WTC11 (cell line): Measurements from ENCODE around the gene DCP1A. TPM values are rescaled to one million over a fixed set of nuclear protein-coding genes. Genes with fewer than 3 reads are reported as not detected.
A peak's percentile ranks its signal among the peaks of the same experiment; 100 is the strongest.

Experiments used
- ATF3 ChIP-seq: sonication (generic); formaldehyde crosslinking; conservative IDR thresholded peaks from 2 replicates; pipeline ENCODE4 v1.8.1; 2022; ENCODE audit warnings: mild to moderate bottlenecking, missing genetic modification reagents
- CREB1 ChIP-seq: sonication (generic); formaldehyde crosslinking; IDR thresholded peaks from 2 replicates; pipeline ENCODE4 v1.8.0; 2023; ENCODE audit warnings: mild to moderate bottlenecking, missing genetic modification reagents
- CTCF ChIP-seq: fragments of 200-600 bp; IDR thresholded peaks from 2 replicates; pipeline ENCODE4 v1.8.0; 2022; ENCODE audit warnings: antibody characterized with exemption
- E2F4 ChIP-seq: sonication (generic); formaldehyde crosslinking; IDR thresholded peaks from 2 replicates; pipeline ENCODE4 v1.8.1; 2022; ENCODE audit warnings: low read depth, mild to moderate bottlenecking, moderate library complexity, missing genetic modification reagents, borderline replicate concordance
- ETV6 ChIP-seq: sonication (generic); formaldehyde crosslinking; IDR thresholded peaks from 2 replicates; pipeline ENCODE4 v1.8.1; 2022; ENCODE audit warnings: mild to moderate bottlenecking, missing genetic modification reagents
- FOXJ3 ChIP-seq: sonication (generic); formaldehyde crosslinking; IDR thresholded peaks from 2 replicates; pipeline ENCODE4 v1.9.0; 2021; ENCODE audit warnings: missing genetic modification reagents, mild to moderate bottlenecking, borderline replicate concordance
- GRHL2 ChIP-seq: fragments of 250-450 bp; sonication (Bioruptor Pico); IDR thresholded peaks from 2 replicates; pipeline ENCODE4 v1.8.0; 2022; ENCODE audit warnings: mild to moderate bottlenecking, moderate library complexity; ENCODE audit not compliant: insufficient replicate concordance, severe bottlenecking
- GTF2I ChIP-seq: fragments of 250-450 bp; sonication (Bioruptor Pico); conservative IDR thresholded peaks from 2 replicates; pipeline ENCODE4 v1.4.0; 2021; ENCODE audit warnings: mild to moderate bottlenecking
- JAZF1 ChIP-seq: fragments of 250-450 bp; sonication (Bioruptor Pico); IDR thresholded peaks from 2 replicates; pipeline ENCODE4 v1.9.0; 2021; ENCODE audit warnings: moderate library complexity, mild to moderate bottlenecking, inconsistent platforms
- MLX ChIP-seq: sonication (generic); formaldehyde crosslinking; IDR thresholded peaks from 2 replicates; pipeline ENCODE4 v1.8.1; 2023; ENCODE audit warnings: mild to moderate bottlenecking, missing genetic modification reagents, moderate library complexity
- NR3C1 ChIP-seq: sonication (generic); formaldehyde crosslinking; conservative IDR thresholded peaks from 2 replicates; pipeline ENCODE4 v1.8.1; 2023; ENCODE audit warnings: low read depth, mild to moderate bottlenecking, missing genetic modification reagents
- SMAD3 ChIP-seq: sonication (generic); formaldehyde crosslinking; IDR thresholded peaks from 2 replicates; pipeline ENCODE4 v1.8.0; 2022; ENCODE audit warnings: missing genetic modification reagents, mild to moderate bottlenecking, borderline replicate concordance
- TEAD4 ChIP-seq: sonication (generic); formaldehyde crosslinking; IDR thresholded peaks from 2 replicates; pipeline ENCODE4 v1.8.0; 2022; ENCODE audit warnings: mild to moderate bottlenecking, missing genetic modification reagents
- USF2 ChIP-seq: sonication (generic); formaldehyde crosslinking; IDR thresholded peaks from 2 replicates; pipeline ENCODE4 v1.8.1; 2023; ENCODE audit warnings: mild to moderate bottlenecking, missing genetic modification reagents, moderate library complexity
- ZNF263 ChIP-seq: sonication (generic); formaldehyde crosslinking; IDR thresholded peaks from 2 replicates; pipeline ENCODE4 v1.8.1; 2022; ENCODE audit warnings: low read depth, mild to moderate bottlenecking, moderate library complexity, missing genetic modification reagents
- ZNF396 ChIP-seq: fragments of 250-450 bp; sonication (Bioruptor Pico); IDR thresholded peaks from 2 replicates; pipeline ENCODE4 v1.8.0; 2021; ENCODE audit warnings: mild to moderate bottlenecking, moderate library complexity, borderline replicate concordance
- ZNF416 ChIP-seq: fragments of 250-450 bp; sonication (Bioruptor Pico); IDR thresholded peaks from 2 replicates; pipeline ENCODE4 v1.9.0; 2021; ENCODE audit warnings: mild to moderate bottlenecking, inconsistent platforms
- ZNF423 ChIP-seq: fragments of 250-450 bp; sonication (Bioruptor Pico); IDR thresholded peaks from 2 replicates; pipeline ENCODE4 v2.1.2; 2022; ENCODE audit warnings: mild to moderate bottlenecking, moderate library complexity
- ZNF425 ChIP-seq: fragments of 250-450 bp; sonication (Bioruptor Pico); conservative IDR thresholded peaks from 2 replicates; pipeline ENCODE4 v1.9.0; 2021; ENCODE audit warnings: mild to moderate bottlenecking
- total RNA-seq: library from RNA; stranded (reverse); gene quantifications from 3 replicates; pipeline ENCODE4 v1.2.3, GENCODE V29; 2021
- TF ChIP-seq, protein P1 (sequence below): sonication (generic); formaldehyde crosslinking; IDR thresholded peaks from 2 replicates; pipeline ENCODE4 v1.8.0; 2023; ENCODE audit warnings: mild to moderate bottlenecking, missing genetic modification reagents
- TF ChIP-seq, protein P2 (sequence below): fragments of 250-450 bp; sonication (Bioruptor Pico); IDR thresholded peaks from 2 replicates; pipeline ENCODE4 v1.9.0; 2021; ENCODE audit warnings: mild to moderate bottlenecking, borderline replicate concordance
- TF ChIP-seq, protein P3 (sequence below): fragments of 250-450 bp; sonication (Bioruptor Pico); IDR thresholded peaks from 2 replicates; pipeline ENCODE4 v1.9.0; 2021; ENCODE audit warnings: mild to moderate bottlenecking

Gene DCP1A
- total RNA-seq, 1 experiment from 2014 or later = 19.1 TPM

DNA sequence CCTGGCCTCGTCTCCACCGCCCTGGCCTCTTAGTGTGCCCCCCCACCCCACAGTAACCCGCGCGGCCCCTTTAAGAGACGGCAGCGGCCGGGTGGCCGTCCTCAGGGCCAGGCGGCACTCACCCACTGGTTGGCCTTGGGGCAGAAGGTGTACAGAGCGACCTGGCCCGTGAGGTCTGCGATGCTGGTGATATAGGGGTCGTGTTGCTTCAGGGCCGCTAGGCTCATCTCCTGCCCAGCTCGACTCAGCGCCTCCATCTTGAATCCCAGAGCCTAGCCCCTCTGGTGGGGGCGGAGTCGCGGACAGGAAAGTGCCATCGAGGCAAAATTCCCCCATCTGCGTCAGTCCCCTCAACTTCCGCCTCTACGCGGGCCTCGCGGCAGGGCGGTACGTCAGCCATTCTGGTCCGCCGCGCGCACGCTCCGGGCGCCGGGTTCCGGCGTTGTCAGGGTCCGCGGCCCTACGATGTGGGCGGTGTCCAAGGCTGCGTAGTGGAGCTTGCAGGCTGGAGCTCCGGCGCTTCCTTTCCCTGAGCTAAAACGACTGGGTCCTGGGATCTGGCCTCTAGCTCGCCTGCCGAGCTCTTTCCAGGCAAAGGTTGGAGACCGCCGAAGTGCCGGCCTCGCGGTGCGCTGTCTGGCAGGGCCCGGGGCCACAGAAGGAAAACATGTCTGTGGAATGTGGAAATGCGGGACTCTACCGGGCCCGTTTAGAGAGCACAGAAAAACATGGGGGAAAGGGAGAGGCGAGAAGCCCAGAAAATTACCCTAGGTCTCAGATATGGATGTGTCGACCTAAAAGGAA, at the start of gene DCP1A (continued):
- TF ChIP-seq MLX (CRISPR knock-in tag) (peak; percentile 95), TEAD4 (CRISPR knock-in tag) (no peak; the same call in 1 of the 2 replicates), ATF3 (CRISPR knock-in tag) (no peak), CREB1 (CRISPR knock-in tag) (peak; percentile 20; the same call in 1 of the 2 replicates), FOXJ3 (0 out of 2 replicates have a peak, but pooled peaks have one; percentile 54), ZNF425 (CRISPR knock-in tag) (no peak), ZNF423 (peak; percentile 8; the same call in 1 of the 2 replicates), E2F4 (no peak), GRHL2 (CRISPR knock-in tag) (no peak), ZNF396 (CRISPR knock-in tag) (no peak), CTCF (no peak), GTF2I (CRISPR knock-in tag) (no peak), ZNF416 (CRISPR knock-in tag) (no peak), NR3C1 (CRISPR knock-in tag) (0 out of 2 replicates have a peak, but pooled peaks have one; percentile 37), USF2 (peak; percentile 49; the same call in 1 of the 2 replicates), JAZF1 (CRISPR knock-in tag) (no peak), ETV6 (CRISPR knock-in tag) (peak; percentile 94), SMAD3 (CRISPR knock-in tag) (peak; percentile 92), ZNF263 (CRISPR knock-in tag) (no peak)
- TF ChIP-seq, protein P1, sequence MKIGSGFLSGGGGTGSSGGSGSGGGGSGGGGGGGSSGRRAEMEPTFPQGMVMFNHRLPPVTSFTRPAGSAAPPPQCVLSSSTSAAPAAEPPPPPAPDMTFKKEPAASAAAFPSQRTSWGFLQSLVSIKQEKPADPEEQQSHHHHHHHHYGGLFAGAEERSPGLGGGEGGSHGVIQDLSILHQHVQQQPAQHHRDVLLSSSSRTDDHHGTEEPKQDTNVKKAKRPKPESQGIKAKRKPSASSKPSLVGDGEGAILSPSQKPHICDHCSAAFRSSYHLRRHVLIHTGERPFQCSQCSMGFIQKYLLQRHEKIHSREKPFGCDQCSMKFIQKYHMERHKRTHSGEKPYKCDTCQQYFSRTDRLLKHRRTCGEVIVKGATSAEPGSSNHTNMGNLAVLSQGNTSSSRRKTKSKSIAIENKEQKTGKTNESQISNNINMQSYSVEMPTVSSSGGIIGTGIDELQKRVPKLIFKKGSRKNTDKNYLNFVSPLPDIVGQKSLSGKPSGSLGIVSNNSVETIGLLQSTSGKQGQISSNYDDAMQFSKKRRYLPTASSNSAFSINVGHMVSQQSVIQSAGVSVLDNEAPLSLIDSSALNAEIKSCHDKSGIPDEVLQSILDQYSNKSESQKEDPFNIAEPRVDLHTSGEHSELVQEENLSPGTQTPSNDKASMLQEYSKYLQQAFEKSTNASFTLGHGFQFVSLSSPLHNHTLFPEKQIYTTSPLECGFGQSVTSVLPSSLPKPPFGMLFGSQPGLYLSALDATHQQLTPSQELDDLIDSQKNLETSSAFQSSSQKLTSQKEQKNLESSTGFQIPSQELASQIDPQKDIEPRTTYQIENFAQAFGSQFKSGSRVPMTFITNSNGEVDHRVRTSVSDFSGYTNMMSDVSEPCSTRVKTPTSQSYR = no peak
- TF ChIP-seq, protein P2, sequence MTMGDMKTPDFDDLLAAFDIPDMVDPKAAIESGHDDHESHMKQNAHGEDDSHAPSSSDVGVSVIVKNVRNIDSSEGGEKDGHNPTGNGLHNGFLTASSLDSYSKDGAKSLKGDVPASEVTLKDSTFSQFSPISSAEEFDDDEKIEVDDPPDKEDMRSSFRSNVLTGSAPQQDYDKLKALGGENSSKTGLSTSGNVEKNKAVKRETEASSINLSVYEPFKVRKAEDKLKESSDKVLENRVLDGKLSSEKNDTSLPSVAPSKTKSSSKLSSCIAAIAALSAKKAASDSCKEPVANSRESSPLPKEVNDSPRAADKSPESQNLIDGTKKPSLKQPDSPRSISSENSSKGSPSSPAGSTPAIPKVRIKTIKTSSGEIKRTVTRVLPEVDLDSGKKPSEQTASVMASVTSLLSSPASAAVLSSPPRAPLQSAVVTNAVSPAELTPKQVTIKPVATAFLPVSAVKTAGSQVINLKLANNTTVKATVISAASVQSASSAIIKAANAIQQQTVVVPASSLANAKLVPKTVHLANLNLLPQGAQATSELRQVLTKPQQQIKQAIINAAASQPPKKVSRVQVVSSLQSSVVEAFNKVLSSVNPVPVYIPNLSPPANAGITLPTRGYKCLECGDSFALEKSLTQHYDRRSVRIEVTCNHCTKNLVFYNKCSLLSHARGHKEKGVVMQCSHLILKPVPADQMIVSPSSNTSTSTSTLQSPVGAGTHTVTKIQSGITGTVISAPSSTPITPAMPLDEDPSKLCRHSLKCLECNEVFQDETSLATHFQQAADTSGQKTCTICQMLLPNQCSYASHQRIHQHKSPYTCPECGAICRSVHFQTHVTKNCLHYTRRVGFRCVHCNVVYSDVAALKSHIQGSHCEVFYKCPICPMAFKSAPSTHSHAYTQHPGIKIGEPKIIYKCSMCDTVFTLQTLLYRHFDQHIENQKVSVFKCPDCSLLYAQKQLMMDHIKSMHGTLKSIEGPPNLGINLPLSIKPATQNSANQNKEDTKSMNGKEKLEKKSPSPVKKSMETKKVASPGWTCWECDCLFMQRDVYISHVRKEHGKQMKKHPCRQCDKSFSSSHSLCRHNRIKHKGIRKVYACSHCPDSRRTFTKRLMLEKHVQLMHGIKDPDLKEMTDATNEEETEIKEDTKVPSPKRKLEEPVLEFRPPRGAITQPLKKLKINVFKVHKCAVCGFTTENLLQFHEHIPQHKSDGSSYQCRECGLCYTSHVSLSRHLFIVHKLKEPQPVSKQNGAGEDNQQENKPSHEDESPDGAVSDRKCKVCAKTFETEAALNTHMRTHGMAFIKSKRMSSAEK (CRISPR knock-in tag) = no peak; the same call in 1 of the 2 replicates
- TF ChIP-seq, protein P3, sequence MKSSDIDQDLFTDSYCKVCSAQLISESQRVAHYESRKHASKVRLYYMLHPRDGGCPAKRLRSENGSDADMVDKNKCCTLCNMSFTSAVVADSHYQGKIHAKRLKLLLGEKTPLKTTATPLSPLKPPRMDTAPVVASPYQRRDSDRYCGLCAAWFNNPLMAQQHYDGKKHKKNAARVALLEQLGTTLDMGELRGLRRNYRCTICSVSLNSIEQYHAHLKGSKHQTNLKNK (CRISPR knock-in tag) = 0 out of 2 replicates have a peak, but pooled peaks have one; percentile 12
